ENCODE results near the gene PINK1.

PINK1 gene

GRCh38 chr1:20611652-20612051 lies 21.6 kb upstream of the PINK1 start:
- DNase-seq: no peak

DNA sequence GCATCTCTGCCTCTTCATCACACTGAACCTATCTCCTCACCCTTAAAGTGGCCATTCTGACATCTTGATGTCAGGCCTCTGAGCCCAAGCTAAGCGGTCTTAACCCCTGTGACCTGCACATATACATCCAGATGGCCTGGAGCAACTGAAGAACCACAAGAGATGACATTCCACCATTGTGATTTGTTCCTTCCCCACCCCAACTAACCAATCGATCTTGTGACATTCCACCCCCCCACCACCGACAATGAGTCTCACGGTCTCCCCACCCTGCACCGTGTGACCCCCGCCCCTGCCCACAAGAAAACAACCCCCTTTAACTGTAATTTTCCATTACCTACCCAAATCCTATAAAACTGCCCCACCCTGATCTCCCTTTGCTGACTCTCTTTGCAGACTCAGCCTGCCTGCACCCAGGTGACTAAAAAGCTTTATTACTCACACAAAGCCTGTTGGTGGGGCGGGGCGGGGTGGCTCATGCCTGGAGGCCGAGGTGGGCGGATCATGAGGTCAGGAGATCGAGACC lies 21.0 kb upstream of the PINK1 start:
- DNase-seq: no peak

- no peak for DNase-seq
Observed at GRCh38 chr1:20614131-20614579, 19.1 kb upstream of the PINK1 start.

- DNase-seq: no peak
Observed at GRCh38 chr1:20615946-20616846, 17.1 kb upstream of the PINK1 start.

DNA sequence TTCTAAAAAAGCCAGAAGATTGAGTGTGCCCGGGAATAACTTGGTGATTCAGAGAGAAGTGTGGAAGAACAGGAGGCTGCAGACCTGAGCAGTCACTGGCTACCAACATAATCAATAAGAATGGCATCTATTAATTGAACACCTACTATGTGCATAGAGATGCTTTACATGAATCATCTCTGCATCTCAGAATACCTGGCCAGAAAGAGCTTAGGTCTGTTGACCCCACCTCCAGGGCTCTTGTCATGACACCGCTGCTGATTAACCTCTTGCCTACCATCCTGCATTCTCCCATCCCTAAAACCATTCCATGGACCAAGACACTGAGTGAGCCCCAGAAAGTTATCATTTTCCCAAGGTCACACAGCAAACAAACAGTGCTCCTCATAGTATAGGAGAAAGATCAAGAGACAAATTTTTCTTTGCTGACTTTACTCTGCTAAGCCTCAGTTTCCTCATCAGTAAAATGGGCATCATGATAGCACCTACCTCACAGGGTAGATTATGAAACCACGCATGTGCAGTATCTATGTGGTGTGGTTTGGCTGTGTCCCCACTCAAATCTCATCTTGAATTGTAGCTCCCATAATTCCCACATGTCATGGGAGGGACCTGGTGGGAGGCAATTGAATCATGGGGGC lies 16.3 kb upstream of the PINK1 start:
- DNase-seq: no peak

DNA sequence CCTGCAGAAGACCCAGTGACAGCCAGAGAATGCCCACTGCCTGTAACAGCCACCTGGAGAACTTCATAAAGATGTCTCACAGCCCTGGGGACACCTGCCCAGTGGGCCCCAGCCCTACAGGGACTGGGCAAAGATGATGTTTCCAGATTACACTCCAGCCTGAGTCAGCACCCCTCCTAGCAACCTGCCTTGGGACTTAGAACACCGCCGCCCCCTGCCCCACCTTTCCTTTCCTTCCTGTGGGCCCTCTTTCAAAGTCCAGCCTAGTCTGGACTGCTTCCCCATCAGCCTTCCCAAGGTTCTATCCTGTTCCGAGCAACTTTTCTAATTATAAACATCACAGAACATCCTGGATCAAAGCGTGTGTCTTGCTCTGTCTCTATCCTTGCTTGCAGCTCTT lies 14.7 kb upstream of the PINK1 start:
- no peak for DNase-seq

GRCh38 chr1:20619999-20620398 lies 13.3 kb upstream of the PINK1 start:
- no peak for DNase-seq

GRCh38 chr1:20621012-20621411 lies 12.2 kb upstream of the PINK1 start:
- DNase-seq: no peak

DNA sequence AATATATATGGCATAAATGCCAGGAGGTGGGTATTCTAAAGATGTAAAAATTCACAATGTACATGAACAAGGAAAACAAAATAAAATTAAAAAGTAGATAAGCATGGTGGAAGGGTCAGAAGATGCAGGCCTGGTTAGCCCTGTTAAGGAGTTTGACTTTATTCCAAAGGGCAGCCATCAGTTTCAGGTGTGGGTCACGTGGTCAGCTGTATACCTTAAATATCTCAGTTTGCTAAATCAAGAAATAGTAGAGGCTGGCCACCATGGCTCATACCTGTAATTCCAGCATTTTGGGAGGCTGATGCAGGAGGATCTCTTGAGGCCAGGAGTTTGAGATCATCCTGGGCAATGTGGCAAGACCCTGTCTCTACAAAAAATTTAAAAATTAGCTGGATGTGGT lies 8.5 kb upstream of the PINK1 start:
- DNase-seq: no peak

GRCh38 chr1:20625176-20626097 lies 7.8 kb upstream of the PINK1 start:
- DNase-seq: no peak

DNA sequence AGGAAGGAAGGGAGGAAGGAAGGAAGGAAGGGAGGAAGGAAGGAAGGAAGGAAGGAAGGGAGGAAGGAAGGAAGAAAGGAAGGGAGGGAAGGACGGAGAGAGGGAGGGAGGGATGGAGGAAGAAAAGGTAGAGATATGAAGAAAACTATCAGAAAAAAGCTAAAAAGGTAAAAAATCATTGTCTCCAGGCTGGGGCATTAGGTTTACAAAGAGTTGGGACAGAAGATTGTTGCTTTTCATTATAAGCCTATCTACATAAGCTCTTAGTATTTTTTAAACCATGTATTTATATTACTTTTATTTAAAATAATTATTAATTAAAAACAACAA lies 7.2 kb upstream of the PINK1 start:
- DNase-seq: no peak

DNA sequence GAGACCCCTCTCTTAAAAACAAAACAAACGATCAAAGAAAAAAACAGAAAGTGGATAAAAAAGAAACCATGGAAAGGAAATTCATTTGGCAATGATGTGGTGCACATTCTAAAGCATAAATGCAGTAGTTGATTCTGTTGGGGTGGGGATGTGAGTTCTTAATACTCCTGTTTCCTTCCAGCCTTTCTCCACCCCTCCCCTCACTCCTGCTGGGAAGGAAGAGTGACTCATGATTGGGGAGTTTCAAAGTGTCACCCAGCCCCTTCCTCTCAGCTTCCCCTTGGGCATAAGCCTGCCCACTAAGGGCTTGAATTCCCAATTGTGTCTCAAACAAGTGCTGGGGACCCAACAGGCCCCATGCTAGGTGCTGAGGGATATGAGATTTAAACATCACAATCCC lies 6.7 kb upstream of the PINK1 start:
- DNase-seq: no peak

DNA sequence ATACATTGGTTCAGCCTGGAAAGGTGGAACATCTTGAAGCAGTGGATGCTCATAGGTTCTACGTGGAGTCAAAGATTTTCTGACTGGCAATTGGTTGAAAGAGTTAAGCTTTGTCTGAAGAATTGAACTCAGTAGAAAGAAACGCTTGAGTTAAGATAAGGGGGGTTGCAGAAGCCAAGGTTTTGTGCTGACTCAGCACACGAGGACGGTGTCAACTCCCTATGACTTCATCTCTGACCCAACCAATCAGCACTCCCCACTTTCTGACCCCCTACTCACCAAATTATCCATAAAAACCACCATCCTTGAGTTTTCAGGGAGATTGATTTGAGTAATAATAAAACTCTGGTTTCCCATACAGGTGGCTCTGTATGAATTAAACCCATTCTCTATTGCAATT lies 2.5 kb upstream of the PINK1 start:
- no peak for DNase-seq

- DNase-seq: no peak
Observed at GRCh38 chr1:20632386-20632785, 872 bp upstream of the PINK1 start.

GRCh38 chr1:20634065-20634593 lies 871 bp downstream of the PINK1 start:
- DNase-seq: no peak

DNA sequence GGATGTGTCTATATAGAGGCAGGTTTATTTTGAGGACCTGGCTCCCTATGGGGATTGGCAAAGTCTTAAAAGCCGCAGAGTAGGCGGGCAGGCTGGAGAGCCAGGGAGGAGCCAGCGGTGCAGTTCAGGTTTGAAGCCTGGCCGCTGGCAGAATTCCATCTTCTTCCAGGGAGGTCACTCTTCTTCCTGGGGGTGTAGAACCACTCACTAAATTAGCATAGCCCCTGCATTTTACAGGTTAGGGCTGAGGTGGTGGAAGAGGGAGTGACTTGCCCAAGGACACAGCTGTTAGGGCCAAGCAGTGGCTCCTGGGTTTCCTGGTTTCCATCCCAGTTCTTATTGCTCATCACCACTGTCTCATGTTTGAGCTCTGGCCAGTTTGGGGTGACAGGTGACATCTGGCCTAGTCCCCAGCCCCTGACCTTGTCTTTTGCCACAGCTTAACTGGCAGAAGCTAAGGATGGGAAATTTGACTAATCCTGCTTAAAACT lies 1.4 kb downstream of the PINK1 start:
- no peak for DNase-seq

DNA sequence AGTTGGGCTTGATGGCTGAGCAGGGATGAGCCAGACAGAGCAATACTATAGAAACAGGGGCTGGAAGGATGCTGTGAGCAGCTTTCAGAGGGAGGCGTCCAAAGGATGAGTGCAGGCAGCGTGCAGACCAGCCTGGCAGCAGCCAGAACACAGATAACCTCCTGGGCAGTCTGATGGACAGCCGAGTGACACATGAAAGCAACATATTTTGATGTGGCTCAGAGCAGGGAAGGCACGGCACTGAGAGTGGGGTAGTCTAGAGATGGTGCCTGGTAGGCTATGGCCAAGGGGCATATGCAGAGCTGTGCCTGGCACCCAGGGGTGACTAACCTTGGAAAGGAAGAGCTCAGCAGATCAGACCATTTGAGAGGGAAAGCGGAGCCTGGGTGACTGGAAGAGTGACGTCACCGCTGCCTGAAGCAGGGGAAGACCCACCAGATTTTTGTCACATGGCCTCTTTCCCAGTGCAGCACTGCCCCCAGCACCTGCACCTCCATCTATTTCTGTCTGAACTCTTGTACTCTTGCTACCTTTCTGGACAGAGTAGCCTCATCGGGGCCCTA lies 3.6 kb downstream of the PINK1 start:
- DNase-seq: no peak

GRCh38 chr1:20640183-20640597 lies 6.9 kb downstream of the PINK1 start:
- DNase-seq: peak; percentile 56

GRCh38 chr1:20641975-20642374 lies 8.7 kb downstream of the PINK1 start:
- DNase-seq: no peak

GRCh38 chr1:20643080-20643479 lies 9.8 kb downstream of the PINK1 start:
- no peak for DNase-seq

DNA sequence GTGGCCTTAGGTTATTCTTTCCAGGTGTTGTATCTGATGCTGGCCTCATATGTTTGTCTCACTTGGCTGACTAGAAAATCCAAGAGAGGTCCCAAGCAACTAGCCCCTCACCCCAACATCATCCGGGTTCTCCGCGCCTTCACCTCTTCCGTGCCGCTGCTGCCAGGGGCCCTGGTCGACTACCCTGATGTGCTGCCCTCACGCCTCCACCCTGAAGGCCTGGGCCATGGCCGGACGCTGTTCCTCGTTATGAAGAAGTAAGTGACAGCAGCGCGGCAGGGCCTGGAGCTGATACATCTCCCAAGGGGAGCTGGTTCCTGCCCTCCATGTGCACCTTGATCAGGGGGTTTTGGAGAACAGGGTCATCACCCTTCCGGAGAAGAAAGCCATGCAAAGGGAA lies 11.2 kb downstream of the PINK1 start:
- DNase-seq: no peak

GRCh38 chr1:20645414-20645813 lies 12.2 kb downstream of the PINK1 start:
- DNase-seq: no peak

Measured in midbrain (tissue), 1 donor.